ENCODE results near the gene RTL1. TPM values are rescaled to one million over a fixed set of nuclear protein-coding genes. Genes with fewer than 3 reads are reported as not detected.

Gene RTL1
- total and polyA plus RNA-seq, 2 donors (not counting 3 experiments of a cell fraction or from before 2014, with no cell fraction given) = not detected

DNA sequence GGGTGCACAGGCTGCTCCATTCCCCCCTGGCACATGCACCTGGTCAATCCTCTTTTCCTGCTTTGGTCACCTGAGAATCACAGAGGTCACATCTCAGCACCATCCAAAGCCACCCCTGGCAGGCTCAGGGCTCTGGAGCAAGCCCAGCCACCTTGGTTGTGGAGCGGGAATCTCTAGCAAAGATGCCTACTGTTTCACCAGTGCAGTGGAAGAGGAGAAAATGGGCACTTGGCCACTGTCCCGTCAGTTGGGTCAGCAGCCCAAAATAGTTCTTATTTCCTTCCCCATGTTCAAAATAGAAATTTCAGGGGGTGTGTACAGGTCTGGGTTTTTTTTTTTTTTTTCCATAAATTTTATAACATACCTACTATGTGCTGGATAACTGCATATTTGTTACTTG lies 18.3 kb downstream of the RTL1 start:
- Histone ChIP-seq H3K79me2 (ENCODE audit: control insufficient read depth, insufficient read depth, low read length) (no peaks in the 10 kb centered on the region), H3K9me3 (replicated peaks; ENCODE audit: control insufficient read depth, insufficient read depth, low read length) (no peaks in the 10 kb centered on the region), H3K27me3 (ENCODE audit: control insufficient read depth in 2 of 2, insufficient read depth in 2 of 2, low read length in 2 of 2) (no peaks in the 10 kb centered on the region), H2AFZ (ENCODE audit: low read depth, low read length) (no peak overlapping the region), H3K9ac (replicated peaks; ENCODE audit: extremely low read depth, insufficient read depth, low read length) (no peak overlapping the region), H3K36me3 (ENCODE audit: control insufficient read depth in 2 of 2, extremely low read depth in 1 of 2, insufficient read depth in 2 of 2, low read length in 2 of 2) (peaks cover 2 to 25% of the 10 kb centered on the region in 2 experiments), H3K4me1 (ENCODE audit: control insufficient read depth, extremely low read depth, insufficient read depth, low read length) (no peaks in the 10 kb centered on the region), H3K27ac (ENCODE audit: insufficient read depth, low read depth, low read length) (no peak overlapping the region), H3K9me1 (replicated peaks; ENCODE audit: control insufficient read depth, extremely low read depth, insufficient read depth, low read length) (no peaks in the 10 kb centered on the region), H4K20me1 (replicated peaks; ENCODE audit: control insufficient read depth, extremely low read depth, insufficient read depth, low read length) (no peaks in the 10 kb centered on the region), H3K4me3 (replicated peaks in 1 of 3; ENCODE audit: insufficient read depth in 1 of 3, low read depth in 1 of 3, low read length in 3 of 3) (no peak overlapping the region), H3K4me2 (ENCODE audit: insufficient read depth, low read length) (no peak overlapping the region)
- no peak for TF ChIP-seq FOS (IDR thresholded peaks at IDR 0.05; ENCODE audit: borderline replicate concordance, insufficient read depth, low read length)
- TF ChIP-seq MYC (IDR thresholded peaks at IDR 0.05; ENCODE audit: low read depth, low read length) = no peak
- TF ChIP-seq GATA2 (IDR thresholded peaks at IDR 0.05; ENCODE audit: insufficient read depth, insufficient read length, low read depth, low read length) = no peak
- TF ChIP-seq, protein P1, sequence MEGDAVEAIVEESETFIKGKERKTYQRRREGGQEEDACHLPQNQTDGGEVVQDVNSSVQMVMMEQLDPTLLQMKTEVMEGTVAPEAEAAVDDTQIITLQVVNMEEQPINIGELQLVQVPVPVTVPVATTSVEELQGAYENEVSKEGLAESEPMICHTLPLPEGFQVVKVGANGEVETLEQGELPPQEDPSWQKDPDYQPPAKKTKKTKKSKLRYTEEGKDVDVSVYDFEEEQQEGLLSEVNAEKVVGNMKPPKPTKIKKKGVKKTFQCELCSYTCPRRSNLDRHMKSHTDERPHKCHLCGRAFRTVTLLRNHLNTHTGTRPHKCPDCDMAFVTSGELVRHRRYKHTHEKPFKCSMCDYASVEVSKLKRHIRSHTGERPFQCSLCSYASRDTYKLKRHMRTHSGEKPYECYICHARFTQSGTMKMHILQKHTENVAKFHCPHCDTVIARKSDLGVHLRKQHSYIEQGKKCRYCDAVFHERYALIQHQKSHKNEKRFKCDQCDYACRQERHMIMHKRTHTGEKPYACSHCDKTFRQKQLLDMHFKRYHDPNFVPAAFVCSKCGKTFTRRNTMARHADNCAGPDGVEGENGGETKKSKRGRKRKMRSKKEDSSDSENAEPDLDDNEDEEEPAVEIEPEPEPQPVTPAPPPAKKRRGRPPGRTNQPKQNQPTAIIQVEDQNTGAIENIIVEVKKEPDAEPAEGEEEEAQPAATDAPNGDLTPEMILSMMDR (IDR thresholded peaks at IDR 0.05; ENCODE audit: extremely low read depth in 1 of 2, insufficient read depth in 1 of 2, low read depth in 1 of 2, low read length in 2 of 2) = no peak
- TF ChIP-seq POLR2A (IDR thresholded peaks at IDR 0.05; ENCODE audit: low read depth, low read length) = no peak
- TF ChIP-seq JUN (IDR thresholded peaks at IDR 0.05; ENCODE audit: borderline replicate concordance, insufficient read depth, insufficient read length, low read depth) = no peak
- no peak for TF ChIP-seq POLR2AphosphoS5 (IDR thresholded peaks at IDR 0.05; ENCODE audit: insufficient read depth, low read depth, low read length)
- TF ChIP-seq EZH2 (IDR thresholded peaks at IDR 0.05; ENCODE audit: borderline replicate concordance, low read depth, low read length, severe bottlenecking) = no peak
- TF ChIP-seq, protein P2, sequence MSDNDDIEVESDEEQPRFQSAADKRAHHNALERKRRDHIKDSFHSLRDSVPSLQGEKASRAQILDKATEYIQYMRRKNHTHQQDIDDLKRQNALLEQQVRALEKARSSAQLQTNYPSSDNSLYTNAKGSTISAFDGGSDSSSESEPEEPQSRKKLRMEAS (IDR thresholded peaks at IDR 0.05; ENCODE audit: insufficient read depth, insufficient read length) = no peak
- no TSS peak for BruUV-seq (replicated peaks)
- CTCF ChIA-PET = no interaction called here
- dilution Hi-C loops (cut with MboI; ENCODE audit: extremely low pct_ligation_motif_present, low sequenced_read_pairs) = no loop called here
- POLR2A ChIA-PET = no interaction called here
- intact Hi-C loops (cut with micrococcal nuclease) = no loop called here
- no peak for DNase-seq (ENCODE audit: low read depth, low spot score)
- FAIRE-seq = no peak

Measured in endothelial cell of umbilical vein (primary cell).